Activated naive CD8-positive, alpha-beta T cell (primary cell): ENCODE data around the gene MSRB3.
"Not testable (repeated sequence)": the region's sequence is repeated elsewhere in the genome, so short reads cannot be mapped to it uniquely, and the experiment has no call there.

ENCODE experiments used
- H3K27ac Mint-ChIP-seq: one replicate; pipeline ENCODE4 v1.8.0; 2021; ENCODE audit warnings: mixed read lengths
- H3K27me3 Mint-ChIP-seq: one replicate; pipeline ENCODE4 v1.8.0; 2021; ENCODE audit warnings: mixed read lengths
- H3K36me3 Mint-ChIP-seq: one replicate; pipeline ENCODE4 v1.8.0; 2021; ENCODE audit warnings: mixed read lengths
- H3K4me1 Mint-ChIP-seq: one replicate; pipeline ENCODE4 v1.8.0; 2021; ENCODE audit warnings: low read depth, mixed read lengths
- H3K4me3 Mint-ChIP-seq: one replicate; pipeline ENCODE4 v1.8.0; 2021; ENCODE audit warnings: mild to moderate bottlenecking, mixed read lengths
- H3K9me3 Mint-ChIP-seq: one replicate; pipeline ENCODE4 v1.8.0; 2021; ENCODE audit warnings: low read depth, mixed read lengths

The MSRB3 gene

GRCh38 chr12:65420941-65421340 is 142.5 kb downstream of the MSRB3 start:
- H3K27ac Mint-ChIP-seq, result no peak overlapping the region
- no peaks in the 10 kb centered on the region for H3K4me1 Mint-ChIP-seq
- no peaks in the 10 kb centered on the region for H3K36me3 Mint-ChIP-seq
- no peaks in the 10 kb centered on the region for H3K27me3 Mint-ChIP-seq
- peaks cover 21% of the 10 kb centered on the region for H3K9me3 Mint-ChIP-seq
- H3K4me3 Mint-ChIP-seq, result no peak overlapping the region

GRCh38 chr12:65427646-65428045 is 149.2 kb downstream of the MSRB3 start:
- peaks cover 12% of the 10 kb centered on the region for H3K9me3 Mint-ChIP-seq
- no peaks in the 10 kb centered on the region for H3K4me1 Mint-ChIP-seq
- no peak overlapping the region for H3K4me3 Mint-ChIP-seq
- no peak overlapping the region for H3K27ac Mint-ChIP-seq
- H3K36me3 Mint-ChIP-seq, result no peaks in the 10 kb centered on the region
- peaks cover 2% of the 10 kb centered on the region for H3K27me3 Mint-ChIP-seq

GRCh38 chr12:65430006-65430405 is 151.5 kb downstream of the MSRB3 start:
- peaks cover 5% of the 10 kb centered on the region for H3K9me3 Mint-ChIP-seq
- no peak overlapping the region for H3K27ac Mint-ChIP-seq
- H3K27me3 Mint-ChIP-seq, result peaks cover 2% of the 10 kb centered on the region
- no peak overlapping the region for H3K4me3 Mint-ChIP-seq
- no peaks in the 10 kb centered on the region for H3K36me3 Mint-ChIP-seq
- H3K4me1 Mint-ChIP-seq, result no peaks in the 10 kb centered on the region

GRCh38 chr12:65430571-65431306 is 152.3 kb downstream of the MSRB3 start:
- no peaks in the 10 kb centered on the region for H3K4me1 Mint-ChIP-seq
- H3K4me3 Mint-ChIP-seq, result no peak overlapping the region
- H3K27ac Mint-ChIP-seq, result no peak overlapping the region
- H3K36me3 Mint-ChIP-seq, result no peaks in the 10 kb centered on the region
- H3K27me3 Mint-ChIP-seq, result peaks cover 2% of the 10 kb centered on the region
- peaks cover 5% of the 10 kb centered on the region for H3K9me3 Mint-ChIP-seq

- Mint-ChIP-seq H3K27ac (no peak overlapping the region), H3K9me3 (no peaks in the 10 kb centered on the region), H3K4me3 (no peak overlapping the region), H3K27me3 (peaks cover 3% of the 10 kb centered on the region), H3K4me1 (no peaks in the 10 kb centered on the region), H3K36me3 (no peaks in the 10 kb centered on the region)
Observed at GRCh38 chr12:65432114-65432513, 153.6 kb downstream of the MSRB3 start.

GRCh38 chr12:65432651-65433050 is 154.2 kb downstream of the MSRB3 start:
- H3K36me3 Mint-ChIP-seq, result no peaks in the 10 kb centered on the region
- no peaks in the 10 kb centered on the region for H3K9me3 Mint-ChIP-seq
- no peak overlapping the region for H3K27ac Mint-ChIP-seq
- no peaks in the 10 kb centered on the region for H3K4me1 Mint-ChIP-seq
- no peak overlapping the region for H3K4me3 Mint-ChIP-seq
- peaks cover 3% of the 10 kb centered on the region for H3K27me3 Mint-ChIP-seq

- no peaks in the 10 kb centered on the region for H3K36me3 Mint-ChIP-seq
- H3K27ac Mint-ChIP-seq, result no peak overlapping the region
- H3K9me3 Mint-ChIP-seq, result no peaks in the 10 kb centered on the region
- peaks cover 5% of the 10 kb centered on the region for H3K27me3 Mint-ChIP-seq
- no peaks in the 10 kb centered on the region for H3K4me1 Mint-ChIP-seq
- no peak overlapping the region for H3K4me3 Mint-ChIP-seq
Observed at GRCh38 chr12:65434737-65435136, 156.3 kb downstream of the MSRB3 start.

GRCh38 chr12:65443038-65443437 is 164.6 kb downstream of the MSRB3 start:
- H3K27ac Mint-ChIP-seq, result no peak overlapping the region
- no peaks in the 10 kb centered on the region for H3K4me1 Mint-ChIP-seq
- H3K27me3 Mint-ChIP-seq, result peaks cover 3% of the 10 kb centered on the region
- no peak overlapping the region for H3K4me3 Mint-ChIP-seq
- no peaks in the 10 kb centered on the region for H3K9me3 Mint-ChIP-seq
- H3K36me3 Mint-ChIP-seq, result no peaks in the 10 kb centered on the region

- H3K27ac Mint-ChIP-seq, result no peak overlapping the region
- H3K36me3 Mint-ChIP-seq, result no peaks in the 10 kb centered on the region
- no peak overlapping the region for H3K4me3 Mint-ChIP-seq
- H3K27me3 Mint-ChIP-seq, result no peaks in the 10 kb centered on the region
- no peaks in the 10 kb centered on the region for H3K9me3 Mint-ChIP-seq
- H3K4me1 Mint-ChIP-seq, result no peaks in the 10 kb centered on the region
Observed at GRCh38 chr12:65444996-65445395, 166.5 kb downstream of the MSRB3 start.

GRCh38 chr12:65446901-65447300 is 168.4 kb downstream of the MSRB3 start:
- Mint-ChIP-seq H3K27ac (no peak overlapping the region), H3K9me3 (no peaks in the 10 kb centered on the region), H3K4me3 (no peak overlapping the region), H3K27me3 (no peaks in the 10 kb centered on the region), H3K4me1 (no peaks in the 10 kb centered on the region), H3K36me3 (no peaks in the 10 kb centered on the region)

- H3K36me3 Mint-ChIP-seq, result no peaks in the 10 kb centered on the region
- no peaks in the 10 kb centered on the region for H3K9me3 Mint-ChIP-seq
- no peak overlapping the region for H3K4me3 Mint-ChIP-seq
- H3K4me1 Mint-ChIP-seq, result no peaks in the 10 kb centered on the region
- no peak overlapping the region for H3K27ac Mint-ChIP-seq
- H3K27me3 Mint-ChIP-seq, result no peaks in the 10 kb centered on the region
Observed at GRCh38 chr12:65449400-65449799, 170.9 kb downstream of the MSRB3 start.

GRCh38 chr12:65450625-65451024 is 172.1 kb downstream of the MSRB3 start:
- H3K4me3 Mint-ChIP-seq, result no peak overlapping the region
- H3K9me3 Mint-ChIP-seq, result no peaks in the 10 kb centered on the region
- H3K27ac Mint-ChIP-seq, result no peak overlapping the region
- H3K4me1 Mint-ChIP-seq, result no peaks in the 10 kb centered on the region
- no peaks in the 10 kb centered on the region for H3K36me3 Mint-ChIP-seq
- no peaks in the 10 kb centered on the region for H3K27me3 Mint-ChIP-seq

GRCh38 chr12:65454115-65454787 is 175.8 kb downstream of the MSRB3 start:
- H3K4me1 Mint-ChIP-seq, result no peaks in the 10 kb centered on the region
- no peaks in the 10 kb centered on the region for H3K36me3 Mint-ChIP-seq
- no peaks in the 10 kb centered on the region for H3K9me3 Mint-ChIP-seq
- no peaks in the 10 kb centered on the region for H3K27me3 Mint-ChIP-seq
- no peak overlapping the region for H3K27ac Mint-ChIP-seq
- H3K4me3 Mint-ChIP-seq, result no peak overlapping the region

GRCh38 chr12:65457341-65457740 is 178.9 kb downstream of the MSRB3 start:
- not testable (repeated sequence) for H3K4me1 Mint-ChIP-seq, H3K9me3 Mint-ChIP-seq, H3K4me3 Mint-ChIP-seq, H3K36me3 Mint-ChIP-seq, H3K27me3 Mint-ChIP-seq, H3K27ac Mint-ChIP-seq

- Mint-ChIP-seq H3K4me3 (no peak overlapping the region), H3K9me3 (no peaks in the 10 kb centered on the region), H3K27me3 (peaks cover 1% of the 10 kb centered on the region), H3K27ac (no peak overlapping the region), H3K4me1 (no peaks in the 10 kb centered on the region), H3K36me3 (no peaks in the 10 kb centered on the region)
Observed at GRCh38 chr12:65458718-65459117, 180.2 kb downstream of the MSRB3 start.

- Mint-ChIP-seq H3K27me3 (peaks cover 1% of the 10 kb centered on the region), H3K27ac (no peak overlapping the region), H3K9me3 (no peaks in the 10 kb centered on the region), H3K4me3 (no peak overlapping the region), H3K4me1 (no peaks in the 10 kb centered on the region), H3K36me3 (no peaks in the 10 kb centered on the region)
Observed at GRCh38 chr12:65459545-65459944, 181.1 kb downstream of the MSRB3 start.
